MM.1S (cell line): Measurements from ENCODE around the gene COG2.

Experiments
- DNase-seq: peaks from one replicate; pipeline ENCODE4 v3.0.0-alpha.2; 2015
- H2AFZ ChIP-seq: fragments of 300-600 bp; sonication (generic); 2 replicates; pipeline ENCODE4 v1.6.0; 2016; ENCODE audit warnings: antibody characterized with exemption, low read length
- H3F3A ChIP-seq: fragments of 300-600 bp; sonication (generic); 2 replicates; pipeline ENCODE4 v1.6.1; 2016; ENCODE audit warnings: mild to moderate bottlenecking, antibody characterized with exemption, low read length, moderate library complexity, mixed read lengths; ENCODE audit not compliant: insufficient read depth
- H3K27ac ChIP-seq: fragments of 300-600 bp; sonication (generic); 2 replicates; pipeline ENCODE4 v1.5.1; 2016; ENCODE audit warnings: mild to moderate bottlenecking, low read length
- H3K27me3 ChIP-seq: fragments of 300-600 bp; sonication (generic); replicated peaks from 2 replicates; pipeline ENCODE4 v1.6.0; 2016; ENCODE audit warnings: low read length; ENCODE audit not compliant: insufficient read depth
- H3K36me3 ChIP-seq: fragments of 300-600 bp; sonication (generic); replicated peaks from 2 replicates; pipeline ENCODE4 v1.6.1; 2016; ENCODE audit warnings: mild to moderate bottlenecking, low read length, mixed read lengths; ENCODE audit not compliant: insufficient read depth
- H3K4me1 ChIP-seq: fragments of 300-600 bp; sonication (generic); 2 replicates; pipeline ENCODE4 v1.6.1; 2016; ENCODE audit warnings: low read length, mixed read lengths
- H3K4me2 ChIP-seq: fragments of 300-600 bp; sonication (generic); 2 replicates; pipeline ENCODE4 v1.6.0; 2016; ENCODE audit warnings: low read depth, low read length
- H3K4me3 ChIP-seq: fragments of 300-600 bp; sonication (generic); 2 replicates; pipeline ENCODE4 v1.5.1; 2016; ENCODE audit warnings: low read length, mixed read lengths
- H3K79me2 ChIP-seq: fragments of 300-600 bp; sonication (generic); 2 replicates; pipeline ENCODE4 v1.6.1; 2016; ENCODE audit warnings: mixed run types, low read length, mixed read lengths
- H3K9ac ChIP-seq: fragments of 300-600 bp; sonication (generic); 2 replicates; pipeline ENCODE4 v1.6.1; 2016; ENCODE audit warnings: low read length, mixed read lengths
- H3K9me2 ChIP-seq: fragments of 300-600 bp; sonication (generic); replicated peaks from 2 replicates; pipeline ENCODE4 v1.6.1; 2016; ENCODE audit warnings: mild to moderate bottlenecking, low read length, mixed read lengths; ENCODE audit not compliant: insufficient read depth
- H3K9me3 ChIP-seq: fragments of 300-600 bp; sonication (generic); replicated peaks from 2 replicates; pipeline ENCODE4 v1.6.1; 2016; ENCODE audit warnings: mild to moderate bottlenecking, low read length, mixed read lengths; ENCODE audit not compliant: insufficient read depth
- H4K20me1 ChIP-seq: fragments of 300-600 bp; sonication (generic); 2 replicates; pipeline ENCODE4 v1.6.1; 2016; ENCODE audit warnings: mild to moderate bottlenecking, low read length, moderate library complexity, mixed read lengths; ENCODE audit not compliant: insufficient read depth
- EZH2 ChIP-seq: fragments of 300-600 bp; sonication (generic); optimal IDR thresholded peaks from 2 replicates; pipeline ENCODE3; 2017; ENCODE audit warnings: low read depth, mild to moderate bottlenecking, antibody characterized with exemption, low read length, mixed read lengths
- EZH2phosphoT487 ChIP-seq: fragments of 300-600 bp; sonication (generic); IDR thresholded peaks from 2 replicates; pipeline ENCODE4 v1.6.1; 2018; ENCODE audit warnings: antibody characterized with exemption, low read length
- TF ChIP-seq, protein P1 (sequence below): fragments of 300-600 bp; sonication (generic); IDR thresholded peaks from 2 replicates; pipeline ENCODE4 v1.5.1; 2016; ENCODE audit warnings: antibody characterized with exemption, low read length, mixed read lengths

The COG2 gene

GRCh38 chr1:230703679-230704385, 61.6 kb downstream of the COG2 start:
- Histone ChIP-seq H4K20me1 (no peaks in the 10 kb centered on the region), H3K4me1 (no peaks in the 10 kb centered on the region), H3K4me3 (no peak overlapping the region), H3K27ac (no peak overlapping the region), H3K79me2 (no peaks in the 10 kb centered on the region), H2AFZ (no peak overlapping the region), H3K27me3 (no peaks in the 10 kb centered on the region), H3K36me3 (no peaks in the 10 kb centered on the region), H3F3A (no peaks in the 10 kb centered on the region), H3K9me3 (no peaks in the 10 kb centered on the region), H3K9ac (no peak overlapping the region), H3K9me2 (no peaks in the 10 kb centered on the region), H3K4me2 (no peak overlapping the region)
- DNase-seq, result no peak
- TF ChIP-seq EZH2phosphoT487, result no peak
- TF ChIP-seq EZH2, result no peak
- TF ChIP-seq, protein P1, sequence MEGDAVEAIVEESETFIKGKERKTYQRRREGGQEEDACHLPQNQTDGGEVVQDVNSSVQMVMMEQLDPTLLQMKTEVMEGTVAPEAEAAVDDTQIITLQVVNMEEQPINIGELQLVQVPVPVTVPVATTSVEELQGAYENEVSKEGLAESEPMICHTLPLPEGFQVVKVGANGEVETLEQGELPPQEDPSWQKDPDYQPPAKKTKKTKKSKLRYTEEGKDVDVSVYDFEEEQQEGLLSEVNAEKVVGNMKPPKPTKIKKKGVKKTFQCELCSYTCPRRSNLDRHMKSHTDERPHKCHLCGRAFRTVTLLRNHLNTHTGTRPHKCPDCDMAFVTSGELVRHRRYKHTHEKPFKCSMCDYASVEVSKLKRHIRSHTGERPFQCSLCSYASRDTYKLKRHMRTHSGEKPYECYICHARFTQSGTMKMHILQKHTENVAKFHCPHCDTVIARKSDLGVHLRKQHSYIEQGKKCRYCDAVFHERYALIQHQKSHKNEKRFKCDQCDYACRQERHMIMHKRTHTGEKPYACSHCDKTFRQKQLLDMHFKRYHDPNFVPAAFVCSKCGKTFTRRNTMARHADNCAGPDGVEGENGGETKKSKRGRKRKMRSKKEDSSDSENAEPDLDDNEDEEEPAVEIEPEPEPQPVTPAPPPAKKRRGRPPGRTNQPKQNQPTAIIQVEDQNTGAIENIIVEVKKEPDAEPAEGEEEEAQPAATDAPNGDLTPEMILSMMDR, result no peak

DNA sequence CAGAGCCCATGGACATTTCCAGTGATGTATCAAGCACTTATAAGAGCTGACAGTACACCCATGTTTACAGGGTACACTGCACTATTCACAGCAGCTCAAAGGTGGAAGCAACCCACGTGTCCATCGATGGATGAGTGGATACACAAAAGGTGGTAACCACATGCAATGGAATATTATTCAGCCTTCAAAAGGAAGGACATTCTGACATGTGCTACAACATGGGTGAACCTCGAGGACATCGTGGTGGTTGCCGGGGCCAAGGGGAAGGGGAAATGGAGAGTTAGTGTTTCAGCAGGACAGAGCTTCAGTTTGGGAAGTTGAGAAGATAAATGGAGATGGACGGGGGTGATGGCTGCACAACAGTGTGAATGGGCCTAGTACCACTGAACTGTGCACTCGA, 62.5 kb downstream of the COG2 start:
- Histone ChIP-seq H3K4me2 (no peak overlapping the region), H3K9ac (no peak overlapping the region), H4K20me1 (no peaks in the 10 kb centered on the region), H3K79me2 (no peaks in the 10 kb centered on the region), H3K9me3 (no peaks in the 10 kb centered on the region), H3K36me3 (no peaks in the 10 kb centered on the region), H3K4me3 (no peak overlapping the region), H3K27ac (no peak overlapping the region), H2AFZ (no peak overlapping the region), H3K27me3 (no peaks in the 10 kb centered on the region), H3K4me1 (no peaks in the 10 kb centered on the region), H3F3A (no peaks in the 10 kb centered on the region), H3K9me2 (no peaks in the 10 kb centered on the region)
- TF ChIP-seq, protein P1, result no peak
- no peak for TF ChIP-seq EZH2phosphoT487
- no peak for TF ChIP-seq EZH2
- DNase-seq, result no peak

DNA sequence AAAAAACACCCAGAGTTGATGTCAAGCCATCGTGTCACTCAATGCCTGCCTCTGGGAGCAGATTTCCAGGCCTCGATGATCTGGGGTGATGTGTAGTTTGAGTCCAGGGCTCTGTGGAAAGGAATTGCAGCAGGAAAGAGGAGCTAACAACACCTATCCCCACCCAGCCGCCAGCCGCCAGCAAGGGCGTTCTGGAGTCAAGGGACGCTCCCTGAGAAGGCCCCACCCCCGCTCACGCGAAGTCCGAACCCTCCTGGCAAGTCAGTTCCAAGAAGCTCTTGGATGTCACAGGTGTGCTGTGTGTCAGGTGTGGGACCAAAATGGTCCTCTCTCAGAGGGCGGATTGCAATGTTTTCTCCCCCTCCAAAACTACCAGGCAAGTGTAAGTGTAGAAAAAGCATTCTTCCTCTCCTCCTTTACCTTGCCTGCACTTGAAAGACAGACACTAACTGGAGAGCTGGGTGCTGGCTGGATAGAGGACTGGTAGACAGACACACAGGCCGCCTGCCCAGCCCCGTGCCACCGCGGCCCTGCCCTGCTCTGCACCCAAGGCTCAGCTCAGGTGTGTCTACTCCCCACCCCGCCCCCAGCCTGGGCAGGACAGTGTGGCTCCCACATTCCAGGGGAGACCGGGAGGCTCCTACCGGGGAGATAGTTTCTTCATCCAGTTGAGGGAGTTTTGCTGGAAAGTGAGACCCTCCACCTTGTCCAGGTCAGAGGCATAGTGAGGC, 63.2 kb downstream of the COG2 start:
- no peak for DNase-seq
- H3K36me3 ChIP-seq, result no peaks in the 10 kb centered on the region
- H3F3A ChIP-seq, result no peaks in the 10 kb centered on the region
- no peak overlapping the region for H3K9ac ChIP-seq
- no peaks in the 10 kb centered on the region for H4K20me1 ChIP-seq
- H3K4me3 ChIP-seq, result no peak overlapping the region
- no peak overlapping the region for H3K27ac ChIP-seq
- H3K4me1 ChIP-seq, result no peaks in the 10 kb centered on the region
- H3K9me2 ChIP-seq, result no peaks in the 10 kb centered on the region
- no peak overlapping the region for H2AFZ ChIP-seq
- H3K27me3 ChIP-seq, result no peaks in the 10 kb centered on the region
- H3K9me3 ChIP-seq, result no peaks in the 10 kb centered on the region
- TF ChIP-seq EZH2 (no peak), EZH2phosphoT487 (no peak)
- TF ChIP-seq, protein P1, result no peak
- H3K4me2 ChIP-seq, result no peak overlapping the region
- H3K79me2 ChIP-seq, result no peaks in the 10 kb centered on the region
